ENCODE results near the gene SLC29A3.

DNA sequence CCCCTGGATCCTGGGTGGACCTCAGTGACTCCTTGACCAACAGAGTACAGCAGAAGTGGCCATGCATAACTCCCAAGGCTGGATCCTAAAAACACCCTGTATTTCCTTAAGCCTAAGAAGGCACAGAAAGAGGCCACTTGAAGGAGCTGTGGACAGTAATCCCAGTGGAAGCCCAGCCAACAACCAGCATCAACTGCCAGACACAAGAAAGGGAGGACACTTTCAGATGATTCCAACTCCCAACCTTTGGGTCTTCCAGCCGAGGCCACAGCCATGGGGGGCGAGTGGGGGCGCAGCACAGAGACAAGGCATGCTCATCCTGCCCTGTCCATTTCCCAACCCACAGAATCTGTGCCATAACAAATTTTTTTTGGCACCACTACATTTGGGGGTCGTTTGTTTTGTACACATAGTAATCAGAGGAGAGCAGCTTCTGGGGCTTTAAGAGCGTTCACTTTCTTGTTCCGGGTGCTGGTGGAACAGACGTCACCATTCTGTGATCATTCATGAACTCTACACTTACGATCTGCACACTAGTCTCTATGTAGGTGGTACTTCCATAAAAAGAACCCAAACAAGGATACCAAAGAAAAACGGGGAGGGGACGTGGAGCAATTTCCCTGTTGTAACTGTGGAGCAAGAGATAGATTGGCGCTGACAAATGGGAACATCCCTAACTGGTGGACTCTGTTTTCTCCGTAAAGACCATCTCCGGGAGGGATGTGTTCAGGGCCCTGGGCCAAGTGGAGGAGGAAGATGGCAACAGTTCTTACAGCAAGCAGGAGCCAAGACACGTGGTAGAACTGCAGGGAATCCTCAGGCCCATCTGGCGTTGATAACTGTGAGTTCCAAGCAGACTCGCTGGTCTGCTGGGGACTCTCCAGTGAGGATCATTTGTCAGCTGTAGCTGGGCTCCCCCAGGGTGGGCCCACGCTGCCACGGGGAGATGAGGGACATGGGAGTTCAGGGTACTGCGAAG, 6.0 kb upstream of the SLC29A3 start:
- TF ChIP-seq, protein P1, sequence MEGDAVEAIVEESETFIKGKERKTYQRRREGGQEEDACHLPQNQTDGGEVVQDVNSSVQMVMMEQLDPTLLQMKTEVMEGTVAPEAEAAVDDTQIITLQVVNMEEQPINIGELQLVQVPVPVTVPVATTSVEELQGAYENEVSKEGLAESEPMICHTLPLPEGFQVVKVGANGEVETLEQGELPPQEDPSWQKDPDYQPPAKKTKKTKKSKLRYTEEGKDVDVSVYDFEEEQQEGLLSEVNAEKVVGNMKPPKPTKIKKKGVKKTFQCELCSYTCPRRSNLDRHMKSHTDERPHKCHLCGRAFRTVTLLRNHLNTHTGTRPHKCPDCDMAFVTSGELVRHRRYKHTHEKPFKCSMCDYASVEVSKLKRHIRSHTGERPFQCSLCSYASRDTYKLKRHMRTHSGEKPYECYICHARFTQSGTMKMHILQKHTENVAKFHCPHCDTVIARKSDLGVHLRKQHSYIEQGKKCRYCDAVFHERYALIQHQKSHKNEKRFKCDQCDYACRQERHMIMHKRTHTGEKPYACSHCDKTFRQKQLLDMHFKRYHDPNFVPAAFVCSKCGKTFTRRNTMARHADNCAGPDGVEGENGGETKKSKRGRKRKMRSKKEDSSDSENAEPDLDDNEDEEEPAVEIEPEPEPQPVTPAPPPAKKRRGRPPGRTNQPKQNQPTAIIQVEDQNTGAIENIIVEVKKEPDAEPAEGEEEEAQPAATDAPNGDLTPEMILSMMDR (IDR thresholded peaks at IDR 0.05), result no peak
- no peak for TF ChIP-seq POLR2A (IDR thresholded peaks at IDR 0.05)
